Measurements from ENCODE around the gene STAC2. TPM values are rescaled to one million over a fixed set of nuclear protein-coding genes. Genes with fewer than 3 reads are reported as not detected.

STAC2 gene
- total RNA-seq, 1 donor from 2014 or later = 0.62 TPM

DNA sequence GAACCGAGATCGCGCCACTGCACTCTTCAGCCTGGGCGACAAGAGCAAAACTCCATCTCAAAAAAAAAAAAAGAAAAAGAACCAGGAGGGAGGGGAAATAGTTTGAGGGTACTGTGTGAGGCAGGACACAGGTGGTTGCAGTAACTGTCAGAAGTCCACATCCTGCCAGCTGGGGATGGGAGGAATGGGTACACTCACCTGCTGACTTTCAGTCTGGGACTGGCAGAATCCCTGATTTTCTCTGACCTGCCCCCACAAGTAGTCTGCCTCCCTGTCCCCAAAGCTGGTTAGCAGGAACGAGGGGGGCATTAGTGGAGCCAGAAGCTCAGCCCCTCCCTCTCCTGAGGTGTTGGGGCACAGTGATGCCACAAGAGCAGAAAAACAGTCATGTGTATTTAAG is 52.7 kb downstream of the STAC2 start:
- Mint-ChIP-seq H3K27me3 (ENCODE audit: unreplicated experiment) (no peaks in the 10 kb centered on the region), H3K27ac (ENCODE audit: unreplicated experiment) (no peak overlapping the region), H3K9me3 (ENCODE audit: unreplicated experiment) (no peaks in the 10 kb centered on the region), H3K4me3 (ENCODE audit: unreplicated experiment) (no peak overlapping the region), H3K4me1 (ENCODE audit: unreplicated experiment) (peaks cover under 1% of the 10 kb centered on the region), H3K36me3 (ENCODE audit: unreplicated experiment) (peaks cover 21% of the 10 kb centered on the region)
- TF ChIP-seq, protein P1, sequence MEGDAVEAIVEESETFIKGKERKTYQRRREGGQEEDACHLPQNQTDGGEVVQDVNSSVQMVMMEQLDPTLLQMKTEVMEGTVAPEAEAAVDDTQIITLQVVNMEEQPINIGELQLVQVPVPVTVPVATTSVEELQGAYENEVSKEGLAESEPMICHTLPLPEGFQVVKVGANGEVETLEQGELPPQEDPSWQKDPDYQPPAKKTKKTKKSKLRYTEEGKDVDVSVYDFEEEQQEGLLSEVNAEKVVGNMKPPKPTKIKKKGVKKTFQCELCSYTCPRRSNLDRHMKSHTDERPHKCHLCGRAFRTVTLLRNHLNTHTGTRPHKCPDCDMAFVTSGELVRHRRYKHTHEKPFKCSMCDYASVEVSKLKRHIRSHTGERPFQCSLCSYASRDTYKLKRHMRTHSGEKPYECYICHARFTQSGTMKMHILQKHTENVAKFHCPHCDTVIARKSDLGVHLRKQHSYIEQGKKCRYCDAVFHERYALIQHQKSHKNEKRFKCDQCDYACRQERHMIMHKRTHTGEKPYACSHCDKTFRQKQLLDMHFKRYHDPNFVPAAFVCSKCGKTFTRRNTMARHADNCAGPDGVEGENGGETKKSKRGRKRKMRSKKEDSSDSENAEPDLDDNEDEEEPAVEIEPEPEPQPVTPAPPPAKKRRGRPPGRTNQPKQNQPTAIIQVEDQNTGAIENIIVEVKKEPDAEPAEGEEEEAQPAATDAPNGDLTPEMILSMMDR (IDR thresholded peaks at IDR 0.05) = no peak
- DNase-seq (ENCODE audit: extremely low spot score, unreplicated experiment) = no peak

DNA sequence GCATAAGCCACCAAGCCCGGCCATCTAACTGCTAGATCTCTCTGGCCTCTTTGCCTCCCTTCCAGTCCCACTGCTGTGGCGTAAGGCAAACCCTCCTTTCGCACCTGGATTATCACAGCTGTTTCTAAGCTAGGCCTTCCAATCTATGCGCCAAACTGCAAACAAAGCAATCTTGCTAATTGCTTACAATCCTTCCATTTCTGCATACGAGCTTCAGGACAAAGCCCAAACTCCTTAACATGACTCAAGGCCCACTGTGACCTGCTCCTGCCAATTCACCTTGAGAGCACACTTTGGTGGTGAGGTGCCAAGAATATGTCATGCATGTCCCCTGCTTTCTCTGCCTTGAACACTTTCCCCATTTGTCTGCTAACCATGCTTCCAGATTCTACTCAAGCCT is 53.8 kb downstream of the STAC2 start:
- H3K9me3 Mint-ChIP-seq (ENCODE audit: unreplicated experiment) = no peaks in the 10 kb centered on the region
- no peak for DNase-seq (ENCODE audit: extremely low spot score, unreplicated experiment)
- H3K27me3 Mint-ChIP-seq (ENCODE audit: unreplicated experiment) = no peaks in the 10 kb centered on the region
- H3K4me1 Mint-ChIP-seq (ENCODE audit: unreplicated experiment) = peaks cover 4% of the 10 kb centered on the region
- no peak overlapping the region for H3K27ac Mint-ChIP-seq (ENCODE audit: unreplicated experiment)
- H3K4me3 Mint-ChIP-seq (ENCODE audit: unreplicated experiment) = no peak overlapping the region
- TF ChIP-seq, protein P1 (IDR thresholded peaks at IDR 0.05) = no peak
- peaks cover 15% of the 10 kb centered on the region for H3K36me3 Mint-ChIP-seq (ENCODE audit: unreplicated experiment)

DNA sequence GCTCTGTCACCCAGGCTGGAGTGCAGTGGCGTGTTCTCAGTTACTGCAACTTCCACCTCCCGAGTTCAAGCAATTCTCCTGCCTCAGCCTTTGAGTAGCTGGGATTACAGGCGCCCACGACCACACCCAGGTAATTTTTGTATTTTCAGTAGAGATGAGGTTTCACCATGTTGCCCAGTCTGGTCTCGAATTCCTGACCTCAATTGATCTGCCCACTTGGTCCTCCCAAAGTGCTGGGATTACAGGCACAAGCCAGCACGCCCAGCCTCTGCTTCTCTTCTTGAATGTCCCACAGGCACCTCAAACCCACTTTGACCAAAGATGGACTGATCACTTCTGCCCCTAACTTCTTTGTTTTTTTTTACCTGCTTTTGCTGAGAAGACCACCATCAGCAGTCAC is 55.2 kb downstream of the STAC2 start:
- Mint-ChIP-seq H3K9me3 (ENCODE audit: unreplicated experiment) (no peaks in the 10 kb centered on the region), H3K27me3 (ENCODE audit: unreplicated experiment) (peaks cover 5% of the 10 kb centered on the region), H3K4me3 (ENCODE audit: unreplicated experiment) (no peak overlapping the region), H3K27ac (ENCODE audit: unreplicated experiment) (no peak overlapping the region), H3K36me3 (ENCODE audit: unreplicated experiment) (peaks cover 5% of the 10 kb centered on the region), H3K4me1 (ENCODE audit: unreplicated experiment) (peaks cover 4% of the 10 kb centered on the region)
- DNase-seq (ENCODE audit: extremely low spot score, unreplicated experiment) = no peak
- TF ChIP-seq, protein P1 (IDR thresholded peaks at IDR 0.05) = no peak

DNA sequence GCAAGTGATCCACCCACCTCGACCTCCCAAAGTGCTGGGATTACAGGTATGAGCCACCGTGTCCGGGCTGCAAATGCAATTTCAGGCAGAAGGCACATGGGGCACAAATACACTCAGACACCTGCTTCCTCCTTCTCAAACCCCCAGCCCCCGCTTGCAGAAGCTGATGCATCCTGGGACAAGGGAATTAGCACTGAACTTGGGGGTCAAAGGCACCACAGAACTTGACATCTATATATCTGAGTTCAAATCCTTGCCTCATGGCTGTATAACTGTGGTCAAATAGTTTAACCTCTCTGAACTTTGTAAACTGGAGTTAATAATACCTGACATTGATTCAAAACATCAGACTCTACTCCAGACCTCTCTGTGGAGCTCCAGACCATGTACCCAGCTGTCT is 55.6 kb downstream of the STAC2 start:
- no peak for DNase-seq (ENCODE audit: extremely low spot score, unreplicated experiment)
- Mint-ChIP-seq H3K4me1 (ENCODE audit: unreplicated experiment) (peaks cover 5% of the 10 kb centered on the region), H3K4me3 (ENCODE audit: unreplicated experiment) (no peak overlapping the region), H3K9me3 (ENCODE audit: unreplicated experiment) (no peaks in the 10 kb centered on the region), H3K27me3 (ENCODE audit: unreplicated experiment) (peaks cover 6% of the 10 kb centered on the region), H3K36me3 (ENCODE audit: unreplicated experiment) (peaks cover under 1% of the 10 kb centered on the region), H3K27ac (ENCODE audit: unreplicated experiment) (no peak overlapping the region)
- TF ChIP-seq, protein P1 (IDR thresholded peaks at IDR 0.05) = no peak

DNA sequence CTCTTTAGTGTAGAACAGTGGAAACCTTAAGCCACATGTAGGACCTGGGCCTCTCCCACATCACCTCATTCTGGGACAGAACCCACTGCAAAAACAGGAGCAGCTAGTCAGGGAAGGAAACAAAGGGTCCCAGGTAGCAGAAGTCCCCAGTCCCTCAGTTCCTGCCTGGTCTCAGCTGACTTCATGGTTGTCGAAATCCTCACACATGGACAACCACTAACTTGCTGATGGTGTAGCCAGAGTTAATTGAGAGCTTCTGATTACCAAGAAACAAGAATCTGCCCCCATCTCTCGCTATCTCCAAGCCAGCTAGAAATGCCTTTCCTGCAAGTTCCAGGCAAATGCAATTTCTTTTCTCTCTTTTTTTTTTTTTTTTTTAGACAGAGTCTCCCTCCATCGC is 56.2 kb downstream of the STAC2 start:
- no peak overlapping the region for H3K27ac Mint-ChIP-seq (ENCODE audit: unreplicated experiment)
- no peak for DNase-seq (ENCODE audit: extremely low spot score, unreplicated experiment)
- no peaks in the 10 kb centered on the region for H3K9me3 Mint-ChIP-seq (ENCODE audit: unreplicated experiment)
- H3K4me3 Mint-ChIP-seq (ENCODE audit: unreplicated experiment) = no peak overlapping the region
- H3K36me3 Mint-ChIP-seq (ENCODE audit: unreplicated experiment) = no peaks in the 10 kb centered on the region
- TF ChIP-seq, protein P1 (IDR thresholded peaks at IDR 0.05) = no peak
- peaks cover 11% of the 10 kb centered on the region for H3K4me1 Mint-ChIP-seq (ENCODE audit: unreplicated experiment)
- peaks cover 11% of the 10 kb centered on the region for H3K27me3 Mint-ChIP-seq (ENCODE audit: unreplicated experiment)

All from osteocyte (in vitro differentiated cells).